Inferior parietal cortex (tissue), 1 donor: Measurements from ENCODE around the gene GTF2IRD1.
"Not testable (repeated sequence)": the region's sequence is repeated elsewhere in the genome, so short reads cannot be mapped to it uniquely, and the experiment has no call there.

Experiments
- DNase-seq: peaks from one replicate; pipeline ENCODE4 v3.0.0-alpha.2; 2016; ENCODE audit errors: extremely low spot score

Gene GTF2IRD1

GRCh38 chr7:74651133-74651504 lies 197.4 kb downstream of the GTF2IRD1 start:
- DNase-seq: not testable (repeated sequence)
